Skeletal muscle tissue (tissue), 4 donors: ENCODE measurements around the gene CNOT11. TPM values are rescaled to one million over a fixed set of nuclear protein-coding genes. Genes with fewer than 3 reads are reported as not detected.

Experiments
- H3K27ac ChIP-seq: one replicate; pipeline ENCODE4 v1.7.0; 2013; ENCODE audit warnings: mild to moderate bottlenecking, low read depth, low read length, inconsistent platforms
- H3K27me3 ChIP-seq, 3 donors: one replicate each; pipeline ENCODE4 v1.7.0; 2013; ENCODE audit warnings: low read length in 3 of 3; ENCODE audit not compliant: control insufficient read depth in 3 of 3, insufficient read depth in 3 of 3
- H3K36me3 ChIP-seq, 3 donors: one replicate each; pipeline ENCODE4 v1.7.0; 2013; ENCODE audit warnings: low read length in 3 of 3; ENCODE audit not compliant: control insufficient read depth in 3 of 3, insufficient read depth in 3 of 3
- H3K4me1 ChIP-seq, 3 donors: one replicate each; pipeline ENCODE4 v1.7.0; 2013; ENCODE audit warnings: low read length in 3 of 3, mild to moderate bottlenecking in 3 of 3; ENCODE audit not compliant: control insufficient read depth in 3 of 3, insufficient read depth in 3 of 3
- H3K4me3 ChIP-seq, 3 donors: one replicate each; pipeline ENCODE4 v1.7.0; 2013; ENCODE audit warnings: low read length in 3 of 3
- H3K9ac ChIP-seq, 3 donors: one replicate each; pipeline ENCODE4 v1.7.0; 2013; ENCODE audit warnings: low read length in 3 of 3, mild to moderate bottlenecking in 3 of 3, moderate library complexity in 2 of 3, low read depth in 1 of 3
- H3K9me3 ChIP-seq, 3 donors: one replicate each; pipeline ENCODE4 v1.7.0; 2013; ENCODE audit warnings: low read length in 3 of 3; ENCODE audit not compliant: control insufficient read depth in 3 of 3
- total RNA-seq: library from RNA; depleted of rRNA; stranded (reverse); fragments of >200 nt; gene quantifications from one replicate; pipeline ENCODE4 v1.2.3, GENCODE V29; 2014
- donor health status: Osteomylitis.

Gene CNOT11
- total RNA-seq, 1 donor from 2014 or later = 19.8 TPM

- Histone ChIP-seq H3K9ac (no peak overlapping the region), H3K27ac (no peak overlapping the region), H3K9me3 (peaks cover 0 to 3% (median 0%) of the 10 kb centered on the region in 3 donors), H3K36me3 (peaks cover 11 to 15% (median 11%) of the 10 kb centered on the region in 3 donors), H3K4me3 (no peak overlapping the region), H3K27me3 (no peaks in the 10 kb centered on the region), H3K4me1 (peaks cover 18 to 26% (median 22%) of the 10 kb centered on the region in 3 donors)
Measured at GRCh38 chr2:101256316-101256715, 3.6 kb downstream of the CNOT11 start.

GRCh38 chr2:101258804-101259203 is 6.1 kb downstream of the CNOT11 start:
- no peak overlapping the region for H3K9ac ChIP-seq
- H3K27me3 ChIP-seq = no peaks in the 10 kb centered on the region
- H3K4me3 ChIP-seq = no peak overlapping the region
- peaks cover 13 to 24% (median 19%) of the 10 kb centered on the region in 3 donors for H3K36me3 ChIP-seq
- H3K9me3 ChIP-seq = peaks cover 0 to 3% (median 0%) of the 10 kb centered on the region in 3 donors
- H3K27ac ChIP-seq = no peak overlapping the region
- H3K4me1 ChIP-seq = peaks cover 13 to 14% (median 13%) of the 10 kb centered on the region in 3 donors

- H3K4me1 ChIP-seq = peaks cover 5 to 6% (median 6%) of the 10 kb centered on the region in 3 donors
- H3K9ac ChIP-seq = no peak overlapping the region
- H3K4me3 ChIP-seq = no peak overlapping the region
- peaks cover 18 to 32% (median 29%) of the 10 kb centered on the region in 3 donors for H3K36me3 ChIP-seq
- H3K9me3 ChIP-seq = peaks cover 0 to 3% (median 0%) of the 10 kb centered on the region in 3 donors
- no peak overlapping the region for H3K27ac ChIP-seq
- no peaks in the 10 kb centered on the region for H3K27me3 ChIP-seq
Measured at GRCh38 chr2:101262142-101262541, 9.5 kb downstream of the CNOT11 start.

GRCh38 chr2:101263377-101263800 is 10.7 kb downstream of the CNOT11 start:
- no peaks in the 10 kb centered on the region for H3K27me3 ChIP-seq
- H3K36me3 ChIP-seq = peaks cover 21 to 40% (median 34%) of the 10 kb centered on the region in 3 donors
- H3K9ac ChIP-seq = no peak overlapping the region
- no peak overlapping the region for H3K4me3 ChIP-seq
- H3K27ac ChIP-seq = no peak overlapping the region
- H3K9me3 ChIP-seq = peaks cover 0 to 3% (median 0%) of the 10 kb centered on the region in 3 donors
- peaks cover 5 to 6% (median 6%) of the 10 kb centered on the region in 3 donors for H3K4me1 ChIP-seq

- peaks cover 13 to 32% (median 30%) of the 10 kb centered on the region in 3 donors for H3K36me3 ChIP-seq
- H3K27ac ChIP-seq = no peak overlapping the region
- no peak overlapping the region for H3K4me3 ChIP-seq
- H3K9ac ChIP-seq = no peak overlapping the region
- peaks cover 5 to 6% (median 6%) of the 10 kb centered on the region in 3 donors for H3K4me1 ChIP-seq
- no peaks in the 10 kb centered on the region for H3K27me3 ChIP-seq
- H3K9me3 ChIP-seq = no peaks in the 10 kb centered on the region
Measured at GRCh38 chr2:101264360-101264939, 11.8 kb downstream of the CNOT11 start.

- Histone ChIP-seq H3K9ac (no peak overlapping the region), H3K27ac (no peak overlapping the region), H3K27me3 (no peaks in the 10 kb centered on the region), H3K4me1 (peaks cover 5 to 6% (median 6%) of the 10 kb centered on the region in 3 donors), H3K4me3 (no peak overlapping the region), H3K36me3 (peaks cover 16 to 43% (median 35%) of the 10 kb centered on the region in 3 donors), H3K9me3 (no peaks in the 10 kb centered on the region)
Measured at GRCh38 chr2:101265893-101266499, 13.3 kb downstream of the CNOT11 start.

GRCh38 chr2:101267671-101268656 is 15.3 kb downstream of the CNOT11 start:
- no peaks in the 10 kb centered on the region for H3K9me3 ChIP-seq
- peaks cover 5 to 6% (median 6%) of the 10 kb centered on the region in 3 donors for H3K4me1 ChIP-seq
- H3K27ac ChIP-seq = no peak overlapping the region
- H3K4me3 ChIP-seq = no peak overlapping the region
- H3K27me3 ChIP-seq = no peaks in the 10 kb centered on the region
- peaks cover 11 to 44% (median 42%) of the 10 kb centered on the region in 3 donors for H3K36me3 ChIP-seq
- H3K9ac ChIP-seq = no peak overlapping the region

- Histone ChIP-seq H3K9ac (no peak overlapping the region), H3K36me3 (peaks cover 8 to 43% (median 36%) of the 10 kb centered on the region in 3 donors), H3K27me3 (no peaks in the 10 kb centered on the region)
Measured at GRCh38 chr2:101270700-101271259, 18.1 kb downstream of the CNOT11 start.

GRCh38 chr2:101272045-101272784 is 19.5 kb downstream of the CNOT11 start:
- Histone ChIP-seq H3K27me3 (no peaks in the 10 kb centered on the region), H3K4me1 (peaks cover 0 to 4% (median 0%) of the 10 kb centered on the region in 3 donors), H3K36me3 (peaks cover 8 to 46% (median 37%) of the 10 kb centered on the region in 3 donors), H3K4me3 (no peak overlapping the region), H3K9me3 (no peaks in the 10 kb centered on the region), H3K27ac (no peak overlapping the region), H3K9ac (no peak overlapping the region)

More at GRCh38 chr2:101270700-101271259, 18.1 kb downstream of the CNOT11 start:
- H3K4me1 ChIP-seq = peaks cover 3 to 10% (median 4%) of the 10 kb centered on the region in 3 donors
- no peaks in the 10 kb centered on the region for H3K9me3 ChIP-seq
- H3K4me3 ChIP-seq = no peak overlapping the region
- no peak overlapping the region for H3K27ac ChIP-seq
